HepG2 (cell line): ENCODE data around the gene DOCK10. TPM values are rescaled to one million over a fixed set of nuclear protein-coding genes. Genes with fewer than 3 reads are reported as not detected.

Source experiments
- ATAC-seq: fragments of 200-7000 bp; cut with Tn5 transposase; 3 replicates; pipeline ENCODE4 v1.9.1; 2020; ENCODE audit warnings: mild to moderate bottlenecking, moderate library complexity
- BruUV-seq: library from RNA; stranded (reverse); fragments of 400-500 nt; replicated peaks from 2 replicates; lab custom pipeline; 2021; lab: Mats Ljungman, UMichigan
- CTCF ChIA-PET: fragments of 300-600 bp; formaldehyde crosslinking; extraction: SDS; loops from one replicate; lab custom pipeline; 2021; ENCODE audit warnings: low total read pairs, inconsistent platforms, low intra/inter-chr PET ratio; lab: Yijun Ruan, JAX
- POLR2A ChIA-PET: fragments of 350-600 bp; sonication (Branson Sonifier 250); formaldehyde crosslinking; loops from one replicate; lab custom pipeline; 2020; ENCODE audit warnings: antibody characterized with exemption, inconsistent platforms; lab: Yijun Ruan, JAX
- DNase-seq: peaks from one replicate; pipeline ENCODE4 v3.0.0-alpha.2; 2015; ENCODE audit warnings: low spot score
- FAIRE-seq: peaks from 3 replicates; lab custom pipeline; 2011; peaks lifted over from hg19 to GRCh38; lab: Jason Lieb, UNC
- H2AFZ ChIP-seq: one replicate; pipeline ENCODE4 v1.6.1; 2011; ENCODE audit warnings: low read length, inconsistent platforms
- H3K27ac ChIP-seq: fragments of 300-600 bp; 3 replicates; pipeline ENCODE4 v1.8.0; 2011; ENCODE audit warnings: mixed run types, mild to moderate bottlenecking, mixed read lengths, low read length, inconsistent platforms; ENCODE audit not compliant: insufficient read depth; ENCODE audit errors: extremely low read length
- H3K27me3 ChIP-seq, 2 experiments: fragments of 200-600 bp in 1 of 2; 2 replicates in 1 of 2; 3 replicates in 1 of 2; pipeline versions ENCODE4 v1.6.0 to v1.8.0; 2011; ENCODE audit warnings: low read length in 2 of 2, mild to moderate bottlenecking in 2 of 2, moderate library complexity in 2 of 2, inconsistent platforms in 1 of 2; ENCODE audit not compliant: insufficient read depth in 2 of 2, control insufficient read depth in 1 of 2
- H3K36me3 ChIP-seq, 2 experiments: fragments of 200-600 bp in 1 of 2; replicated peaks in 1 of 2; 2 replicates in 1 of 2; 3 replicates in 1 of 2; pipeline versions ENCODE4 v1.5.1 to v1.8.0; 2011; ENCODE audit warnings: low read length in 2 of 2, inconsistent platforms in 1 of 2; ENCODE audit not compliant: insufficient read depth in 2 of 2, control insufficient read depth in 1 of 2
- H3K4me1 ChIP-seq: 2 replicates; pipeline ENCODE4 v1.5.1; 2012; ENCODE audit warnings: low read length, inconsistent platforms; ENCODE audit not compliant: insufficient read depth
- H3K4me2 ChIP-seq: 2 replicates; pipeline ENCODE4 v1.6.0; 2011; ENCODE audit warnings: low read depth, low read length, inconsistent platforms
- H3K4me3 ChIP-seq, 3 experiments: fragments of 200-600 bp in 1 of 3; sonication (generic), shearing (Covaris generic) in 1 of 3; replicated peaks in 1 of 3; 2 replicates each; pipeline ENCODE4 v1.5.1; 2011 to 2016; ENCODE audit warnings: low read length in 3 of 3, inconsistent platforms in 2 of 3, low read depth in 2 of 3, mild to moderate bottlenecking in 2 of 3, control low read depth in 1 of 3, mixed read lengths in 1 of 3; ENCODE audit not compliant: insufficient read depth in 1 of 3
- H3K79me2 ChIP-seq: one replicate; pipeline ENCODE4 v1.6.1; 2011; ENCODE audit warnings: low read length, inconsistent platforms; ENCODE audit not compliant: insufficient read depth
- H3K9ac ChIP-seq: 2 replicates; pipeline ENCODE4 v1.6.0; 2011; ENCODE audit warnings: mild to moderate bottlenecking, low read depth, low read length, inconsistent platforms; ENCODE audit not compliant: insufficient read depth
- H3K9me3 ChIP-seq: 2 replicates; pipeline ENCODE4 v1.5.1; 2012; ENCODE audit warnings: mild to moderate bottlenecking, low read length
- H4K20me1 ChIP-seq: 2 replicates; pipeline ENCODE4 v1.6.0; 2011; ENCODE audit warnings: inconsistent platforms, mild to moderate bottlenecking, low read length, moderate library complexity; ENCODE audit not compliant: insufficient read depth
- FOSL1 ChIP-seq: sonication (generic); formaldehyde crosslinking; IDR thresholded peaks from 2 replicates; pipeline ENCODE4 v1.9.0; 2021; ENCODE audit warnings: missing genetic modification reagents, borderline replicate concordance
- PLRG1 ChIP-seq: fragments of 450-650 bp; conservative IDR thresholded peaks from 2 replicates; pipeline ENCODE4 v1.6.1; 2016
- ZBTB1 ChIP-seq: sonication (generic); formaldehyde crosslinking; IDR thresholded peaks from 2 replicates; pipeline ENCODE4 v1.4.0; 2020; ENCODE audit warnings: missing genetic modification reagents, borderline replicate concordance
- ZFP36 ChIP-seq: fragments of 150-350 bp; IDR thresholded peaks from 2 replicates; pipeline ENCODE4 v1.6.1; 2018; ENCODE audit warnings: borderline replicate concordance, low read length, low read depth; ENCODE audit not compliant: partially characterized antibody
- ZNF263 ChIP-seq: sonication (generic); formaldehyde crosslinking; IDR thresholded peaks from 2 replicates; pipeline ENCODE4 v1.4.0; 2020; ENCODE audit warnings: missing genetic modification reagents
- ZSCAN12 ChIP-seq: sonication (generic); formaldehyde crosslinking; IDR thresholded peaks from 2 replicates; pipeline ENCODE4 v1.9.0; 2021; ENCODE audit warnings: mild to moderate bottlenecking, missing genetic modification reagents
- WGBS: methylation state at CpG from one replicate; pipeline ENCODE4 v1.1.6; 2017; ENCODE audit warnings: low lambda C conversion rate; 5-methylcytosine and 5-hydroxymethylcytosine counted together
- in situ Hi-C: cut with HindIII; loops from 2 replicates; pipeline ENCODE4 v1.10.0; 2017; ENCODE audit warnings: low pct_unique_long_range_greater_than_20kb; ENCODE audit not compliant: extremely low pct_ligation_motif_present
- intact Hi-C: fragments of 100-400 bp; cut with micrococcal nuclease; formaldehyde crosslinking; loops from one replicate; pipeline ENCODE4 v1.10.0; 2022; ENCODE audit not compliant: unreplicated experiment
- polyA plus RNA-seq, 8 experiments: library from polyadenylated mRNA; depleted of rRNA in 3 of 8; stranded (reverse) in 7 of 8; unstranded in 1 of 8; fragments of >200 nt; fragmentation: Illumina TruSeq in 4 of 8; extraction: Trizol in 4 of 8; gene quantifications; 2 replicates each; pipeline versions ENCODE4 v1.2.1 to v1.2.3, GENCODE V29; 2011 to 2016; ENCODE audit warnings: low read depth in 4 of 8, missing spikeins in 1 of 8, mixed read lengths in 1 of 8; ENCODE audit not compliant: insufficient read depth in 1 of 8
- total RNA-seq, 5 experiments: library from RNA; depleted of rRNA; stranded (reverse); fragments of >200 nt; fragmentation: Illumina TruSeq; extraction: Trizol; gene quantifications; 2 replicates each; pipeline ENCODE4 v1.2.3, GENCODE V29; 2016; ENCODE audit warnings: low read depth in 1 of 5
- TF ChIP-seq, protein P1 (sequence below): sonication (generic); formaldehyde crosslinking; IDR thresholded peaks from 2 replicates; pipeline ENCODE4 v1.5.1; 2020; ENCODE audit warnings: mild to moderate bottlenecking, missing genetic modification reagents, moderate library complexity
- TF ChIP-seq, protein P2 (sequence below): fragments of 450-650 bp; IDR thresholded peaks from 2 replicates; pipeline ENCODE4 v1.6.1; 2017

DOCK10 gene
- total and polyA plus RNA-seq, 2 of the 13 experiments (the other 11 are each of a cell fraction or from before 2014, with no cell fraction given): not detected

DNA sequence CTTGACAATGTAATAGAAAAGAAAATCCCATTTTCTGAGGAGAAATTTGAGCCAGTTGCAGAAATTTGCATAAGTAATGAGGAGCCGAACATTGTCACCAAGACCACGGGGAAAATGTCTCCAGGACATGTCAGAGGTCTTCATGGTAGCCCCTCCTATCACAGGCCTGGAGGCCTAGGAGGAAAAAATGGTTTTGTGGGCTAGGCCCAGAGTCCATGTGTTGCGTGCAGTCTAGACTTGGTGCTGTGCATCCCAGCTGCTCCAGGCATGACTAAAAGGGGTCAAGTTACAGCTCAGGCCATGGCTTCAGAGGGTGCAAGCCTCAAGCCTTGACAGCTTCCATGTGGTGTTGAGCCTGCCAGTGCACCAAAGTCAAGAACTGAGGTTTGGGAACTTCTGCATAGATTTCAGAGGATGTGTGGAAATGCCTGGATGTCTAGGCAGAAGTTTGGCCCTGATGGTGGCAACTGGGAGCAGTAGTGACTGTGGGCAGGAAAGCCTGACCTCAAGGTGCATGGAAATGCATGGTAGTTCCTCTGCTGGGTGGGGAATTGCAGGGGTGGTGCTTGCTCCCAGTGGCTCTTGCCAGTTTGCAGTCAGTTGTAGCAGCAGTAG, 284.2 kb downstream of the DOCK10 start:
- Histone ChIP-seq H3K9me3 (peaks cover 31% of the 10 kb centered on the region), H4K20me1 (no peaks in the 10 kb centered on the region), H3K79me2 (no peaks in the 10 kb centered on the region), H3K4me3 (no peak overlapping the region), H3K27me3 (no peaks in the 10 kb centered on the region; a peak in 1 of 5 replicates), H3K9ac (no peak overlapping the region), H3K4me1 (no peaks in the 10 kb centered on the region), H3K27ac (no peak overlapping the region), H3K4me2 (no peak overlapping the region), H2AFZ (no peak overlapping the region), H3K36me3 (no peaks in the 10 kb centered on the region)
- no TSS peak for BruUV-seq
- TF ChIP-seq, protein P1, sequence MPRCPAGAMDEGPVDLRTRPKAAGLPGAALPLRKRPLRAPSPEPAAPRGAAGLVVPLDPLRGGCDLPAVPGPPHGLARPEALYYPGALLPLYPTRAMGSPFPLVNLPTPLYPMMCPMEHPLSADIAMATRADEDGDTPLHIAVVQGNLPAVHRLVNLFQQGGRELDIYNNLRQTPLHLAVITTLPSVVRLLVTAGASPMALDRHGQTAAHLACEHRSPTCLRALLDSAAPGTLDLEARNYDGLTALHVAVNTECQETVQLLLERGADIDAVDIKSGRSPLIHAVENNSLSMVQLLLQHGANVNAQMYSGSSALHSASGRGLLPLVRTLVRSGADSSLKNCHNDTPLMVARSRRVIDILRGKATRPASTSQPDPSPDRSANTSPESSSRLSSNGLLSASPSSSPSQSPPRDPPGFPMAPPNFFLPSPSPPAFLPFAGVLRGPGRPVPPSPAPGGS: no peak
- TF ChIP-seq ZSCAN12 (CRISPR knock-in tag) (no peak), FOSL1 (CRISPR knock-in tag) (no peak), PLRG1 (no peak), ZBTB1 (CRISPR knock-in tag) (no peak), ZNF263 (CRISPR knock-in tag) (no peak), ZFP36 (peak; percentile 59)
- TF ChIP-seq, protein P2, sequence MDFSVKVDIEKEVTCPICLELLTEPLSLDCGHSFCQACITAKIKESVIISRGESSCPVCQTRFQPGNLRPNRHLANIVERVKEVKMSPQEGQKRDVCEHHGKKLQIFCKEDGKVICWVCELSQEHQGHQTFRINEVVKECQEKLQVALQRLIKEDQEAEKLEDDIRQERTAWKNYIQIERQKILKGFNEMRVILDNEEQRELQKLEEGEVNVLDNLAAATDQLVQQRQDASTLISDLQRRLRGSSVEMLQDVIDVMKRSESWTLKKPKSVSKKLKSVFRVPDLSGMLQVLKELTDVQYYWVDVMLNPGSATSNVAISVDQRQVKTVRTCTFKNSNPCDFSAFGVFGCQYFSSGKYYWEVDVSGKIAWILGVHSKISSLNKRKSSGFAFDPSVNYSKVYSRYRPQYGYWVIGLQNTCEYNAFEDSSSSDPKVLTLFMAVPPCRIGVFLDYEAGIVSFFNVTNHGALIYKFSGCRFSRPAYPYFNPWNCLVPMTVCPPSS: no peak
- FAIRE-seq (no peak), ATAC-seq (no peak), DNase-seq (no peak)
- ChIA-PET CTCF (no interaction called here), POLR2A (no interaction called here)
- in situ Hi-C loops (no loop called here), intact Hi-C loops (no loop called here)
- 37% methylated on average over 3 of the region's 3 CpGs for WGBS
